Activated naive CD4-positive, alpha-beta T cell treated with anti-CD3 and anti-CD28 coated beads, Interleukin-2, amount 50 U/mL, for 72 hours (primary cell): ENCODE results near the gene CLN5. TPM values are rescaled to one million over a fixed set of nuclear protein-coding genes. Genes with fewer than 3 reads are reported as not detected.
"Not testable (repeated sequence)": the region's sequence is repeated elsewhere in the genome, so short reads cannot be mapped to it uniquely, and the experiment has no call there.

Experiments
- ATAC-seq, 2 donors: fragments of 150-1000 bp; cut with Tn5 transposase; 2 replicates each; pipeline ENCODE4 v1.10.0; 2021; ENCODE audit warnings: mild to moderate bottlenecking in 2 of 2, moderate library complexity in 2 of 2
- DNase-seq, 2 donors: peaks; one replicate each; pipeline ENCODE4 v3.0.0; 2021 to 2022; ENCODE audit warnings: low spot score in 2 of 2
- H3K27ac Mint-ChIP-seq, 2 donors: one replicate each; pipeline ENCODE4 v1.8.0; 2022; ENCODE audit warnings: mild to moderate bottlenecking in 2 of 2, mixed read lengths in 2 of 2
- H3K36me3 Mint-ChIP-seq, 2 donors: one replicate each; pipeline ENCODE4 v1.8.0; 2022; ENCODE audit warnings: mixed read lengths in 2 of 2
- H3K9me3 Mint-ChIP-seq, 2 donors: one replicate each; pipeline ENCODE4 v1.8.0; 2022; ENCODE audit warnings: mixed read lengths in 2 of 2
- total RNA-seq, 2 donors: library from RNA; stranded (reverse); gene quantifications; one replicate each; pipeline ENCODE4 v1.2.3, GENCODE V29; 2022

Gene CLN5
- total RNA-seq, 2 donors from 2014 or later = 9.6 to 12.5 TPM

DNA sequence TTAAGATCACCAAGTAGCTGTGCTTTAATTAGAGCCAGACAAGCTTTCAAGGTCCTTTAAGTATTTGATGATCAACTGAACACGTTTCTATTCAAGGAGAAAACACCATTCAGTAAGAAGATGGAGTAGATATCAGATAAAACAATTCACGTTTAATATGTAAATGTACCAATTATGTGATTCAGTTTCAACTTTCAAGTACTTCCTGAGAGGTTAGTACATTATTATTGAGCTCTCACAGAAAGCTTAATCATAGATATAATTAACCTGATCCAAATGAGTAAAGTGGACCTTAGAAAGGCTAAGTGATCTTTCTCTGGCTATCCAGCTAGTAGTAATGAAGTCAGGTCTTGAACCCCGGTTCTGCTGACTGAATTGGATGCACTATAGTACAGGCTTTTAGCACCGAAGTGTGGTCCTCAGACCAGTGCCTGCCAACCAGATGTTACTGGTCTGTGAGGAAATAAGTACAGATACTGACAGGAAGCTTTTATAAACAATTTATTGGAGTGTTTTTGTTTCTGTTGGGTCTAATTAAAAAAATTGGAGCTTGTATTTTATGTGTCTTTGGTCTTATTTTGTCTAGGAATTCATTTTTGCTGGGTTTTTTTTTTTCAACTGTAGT, 10.2 kb downstream of the CLN5 start:
- ATAC-seq = no peak
- H3K36me3 Mint-ChIP-seq = peaks cover 0 to 25% of the 10 kb centered on the region in 2 donors

DNA sequence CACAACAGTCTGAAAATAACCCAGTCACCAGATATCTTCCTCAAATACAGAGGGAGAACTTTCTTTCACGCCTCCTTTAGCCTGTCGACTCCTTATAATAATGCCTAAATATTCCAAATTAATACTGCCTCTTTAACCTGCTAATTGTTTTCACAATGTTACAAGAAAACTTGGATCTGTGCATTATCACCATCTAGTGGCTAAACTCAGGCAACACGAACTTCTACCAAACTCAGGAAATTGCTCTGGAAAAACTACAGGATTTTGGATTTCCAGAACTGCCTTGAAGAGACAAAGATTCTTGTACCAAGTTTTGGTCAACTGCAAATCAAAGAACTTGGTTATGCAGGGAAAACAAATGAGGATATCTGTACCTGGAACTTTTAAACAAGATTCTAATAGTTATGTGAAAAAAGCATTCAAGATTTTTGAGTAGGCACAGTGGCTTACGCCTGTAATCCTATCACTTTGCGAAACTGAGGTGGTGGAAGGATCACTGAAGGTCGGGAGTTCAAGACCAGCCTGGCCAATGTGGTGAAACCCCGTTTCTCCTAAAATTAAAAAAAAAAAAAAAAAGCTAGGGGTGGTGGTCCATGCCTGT, 10.8 kb downstream of the CLN5 start:
- Mint-ChIP-seq H3K36me3 (peaks cover 0 to 22% of the 10 kb centered on the region in 2 donors), H3K27ac (peak overlapping the region in 1 of 2 donors; percentile 18), H3K9me3 (no peaks in the 10 kb centered on the region)
- ATAC-seq = no peak
- no peak for DNase-seq

More for the DNA sequence above, 10.2 kb downstream of the CLN5 start:
- no peaks in the 10 kb centered on the region for H3K9me3 Mint-ChIP-seq
- no peak for DNase-seq
- H3K27ac Mint-ChIP-seq = peak overlapping the region; percentile 3 to 18

DNA sequence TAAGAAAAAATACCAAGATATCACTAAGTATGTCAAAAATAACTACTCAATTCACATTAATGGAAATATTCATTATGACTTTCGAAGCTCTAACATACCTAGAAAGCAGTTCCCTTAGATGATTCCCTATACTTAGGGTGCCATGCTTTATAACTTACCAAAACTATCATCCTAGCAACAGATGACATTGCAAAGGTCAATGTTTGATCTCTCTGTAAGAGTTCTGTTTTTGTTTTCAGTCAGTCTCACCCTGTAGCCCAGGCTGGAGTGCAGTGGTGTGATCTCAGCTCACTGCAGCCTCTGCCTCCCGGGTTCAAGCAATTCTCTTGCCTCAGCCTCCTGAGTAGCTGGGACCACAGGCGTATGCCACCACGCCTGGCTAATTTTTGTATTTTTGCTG, 16.5 kb downstream of the CLN5 start:
- not testable (repeated sequence) for H3K9me3 Mint-ChIP-seq, DNase-seq
- peak; percentile 71 for ATAC-seq
- H3K36me3 Mint-ChIP-seq = peaks cover 0 to 35% of the 10 kb centered on the region in 2 donors
- peak overlapping the region in 1 of 2 donors; percentile 46 for H3K27ac Mint-ChIP-seq

DNA sequence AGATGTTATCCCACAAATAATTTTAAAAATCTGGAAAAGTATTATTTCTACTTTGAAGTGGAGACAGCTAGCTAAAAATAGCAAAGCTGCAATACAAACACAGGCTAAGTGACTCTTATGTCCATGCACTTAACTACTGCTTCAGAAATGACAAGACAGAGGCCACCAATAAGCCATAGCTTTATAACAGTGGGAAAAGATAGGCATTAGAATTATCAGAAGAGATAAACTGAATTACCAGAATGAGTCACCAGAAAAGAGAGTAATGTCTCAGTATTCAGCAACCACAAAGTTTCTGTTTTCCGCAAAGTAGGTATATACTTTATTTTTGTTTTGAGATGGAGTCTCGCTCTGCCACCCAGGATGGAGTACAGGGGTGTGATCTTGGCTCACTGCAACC, 17.1 kb downstream of the CLN5 start:
- Mint-ChIP-seq H3K27ac (peak overlapping the region; percentile 46 to 60), H3K36me3 (peaks cover 4 to 42% of the 10 kb centered on the region in 2 donors), H3K9me3 (no peaks in the 10 kb centered on the region)
- ATAC-seq (peak; percentile 84 to 90), DNase-seq (no peak)

DNA sequence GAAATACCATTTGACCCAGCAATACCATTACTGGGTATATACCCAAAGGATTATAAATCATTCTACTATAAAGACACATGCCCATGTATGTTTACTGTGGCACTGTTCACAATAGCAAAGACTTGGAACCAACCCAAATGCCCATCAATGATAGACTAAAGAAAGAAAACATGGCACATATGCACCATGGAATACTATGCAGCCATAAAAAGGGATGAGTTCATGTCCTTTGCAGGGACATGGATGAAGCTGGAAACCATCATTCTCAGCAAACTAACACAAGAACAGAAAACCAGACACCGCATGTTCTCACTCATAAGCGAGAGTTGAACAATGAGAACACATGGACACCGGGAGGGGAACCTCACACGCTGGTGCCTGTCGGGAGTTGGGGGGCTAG, 17.8 kb downstream of the CLN5 start:
- DNase-seq, H3K27ac Mint-ChIP-seq, H3K9me3 Mint-ChIP-seq, ATAC-seq: not testable (repeated sequence)
- H3K36me3 Mint-ChIP-seq = peaks cover 9 to 49% of the 10 kb centered on the region in 2 donors

DNA sequence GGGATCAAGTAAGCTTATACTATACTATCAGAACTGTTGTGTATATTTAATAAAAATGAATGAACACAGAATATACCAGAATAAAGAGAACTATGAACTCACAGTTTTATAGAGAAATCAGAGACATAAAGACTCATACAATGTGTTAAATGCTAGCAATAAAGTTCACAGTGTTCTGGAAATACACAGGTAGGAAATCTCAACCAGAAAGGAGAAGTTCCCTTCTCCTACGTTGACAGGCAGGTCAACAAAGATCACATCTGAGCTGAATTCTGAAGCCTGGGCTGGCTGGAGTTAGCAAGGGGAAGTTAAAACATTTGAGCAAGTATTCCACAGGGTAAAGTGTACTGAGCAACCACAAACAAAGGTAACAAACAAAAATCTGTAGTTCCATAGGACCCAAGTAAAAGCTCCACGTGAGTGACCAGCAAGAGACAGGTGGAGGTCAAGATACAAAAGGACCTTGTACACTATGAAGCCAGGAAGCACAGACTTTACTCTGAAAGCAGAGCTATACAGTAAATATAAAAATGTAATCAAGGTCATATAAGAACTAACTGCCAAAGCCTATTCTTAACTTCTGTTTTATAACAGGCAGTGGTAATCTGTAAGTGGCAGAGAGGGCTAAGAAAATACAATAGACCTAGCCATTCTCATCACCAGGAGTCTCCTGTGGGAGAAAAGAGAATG, 22.1 kb downstream of the CLN5 start:
- Mint-ChIP-seq H3K27ac (peak overlapping the region in 1 of 2 donors; percentile 32), H3K9me3 (no peaks in the 10 kb centered on the region), H3K36me3 (peaks cover 9 to 60% of the 10 kb centered on the region in 2 donors)
- DNase-seq (no peak), ATAC-seq (no peak)

DNA sequence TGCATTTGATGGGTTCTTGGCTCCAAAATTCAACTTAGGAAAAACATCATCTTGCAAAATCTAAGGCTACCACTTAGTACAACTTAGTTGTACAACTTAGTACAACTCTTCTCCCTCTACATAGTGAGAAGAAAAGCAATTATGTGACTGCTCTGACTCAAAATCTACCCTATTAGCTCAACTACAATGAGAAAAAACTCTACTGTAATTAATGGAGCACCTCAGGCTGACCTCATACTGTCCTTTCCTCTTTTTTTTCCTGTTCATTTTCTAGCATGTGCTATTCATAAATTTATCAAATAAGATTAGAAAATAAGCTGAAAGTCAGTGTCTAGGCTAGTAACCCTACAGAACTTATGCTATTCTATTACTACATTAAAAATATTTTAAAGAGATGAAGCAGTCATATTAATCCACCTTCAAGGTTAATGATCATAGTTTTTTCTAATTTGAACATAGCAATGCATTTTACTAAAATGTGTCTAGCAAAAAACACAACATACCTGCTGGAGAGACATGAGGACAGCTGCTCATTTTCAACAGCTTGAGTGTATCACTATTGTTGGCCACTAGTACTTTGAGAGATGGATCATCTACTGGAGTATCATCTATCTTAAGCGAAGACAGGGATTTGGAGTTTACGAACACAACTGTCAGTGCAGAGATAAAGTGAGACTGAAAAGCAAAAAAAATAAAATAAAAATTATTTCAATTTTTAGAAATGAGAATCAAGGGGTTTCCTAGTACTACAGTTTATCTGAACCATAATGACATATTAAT, 23.2 kb downstream of the CLN5 start:
- ATAC-seq (no peak), DNase-seq (no peak)
- Mint-ChIP-seq H3K36me3 (peaks cover 9 to 50% of the 10 kb centered on the region in 2 donors), H3K27ac (no peak overlapping the region), H3K9me3 (no peaks in the 10 kb centered on the region)

DNA sequence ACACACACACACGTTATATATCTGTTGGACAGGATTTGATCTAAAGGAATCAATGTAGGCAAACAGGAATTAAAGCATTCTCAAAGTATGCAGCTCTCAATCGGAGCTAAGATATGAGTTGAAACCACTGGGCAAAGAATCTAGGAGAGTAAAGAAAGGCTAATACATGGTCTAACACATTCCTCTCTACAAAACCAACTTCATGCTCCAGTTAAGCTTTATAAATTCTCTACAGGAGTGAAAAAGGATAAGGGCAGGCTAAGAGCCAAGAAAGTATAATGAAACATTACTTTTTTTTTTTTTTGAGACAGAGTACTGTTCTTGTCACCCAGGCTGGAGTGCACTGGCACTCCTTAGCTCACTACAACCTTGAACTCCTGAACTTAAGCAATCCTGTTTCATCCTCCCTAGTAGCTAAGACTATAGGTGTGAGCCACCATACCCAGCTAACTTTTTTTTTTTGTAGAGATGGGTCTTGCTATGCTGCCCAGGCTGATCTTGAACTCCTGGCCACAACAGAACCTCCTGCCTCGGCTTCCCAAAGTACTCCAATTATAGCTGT, 24.5 kb downstream of the CLN5 start:
- Mint-ChIP-seq H3K9me3 (no peaks in the 10 kb centered on the region), H3K36me3 (peaks cover 9 to 38% of the 10 kb centered on the region in 2 donors), H3K27ac (no peak overlapping the region)
- ATAC-seq (no peak), DNase-seq (no peak)

DNA sequence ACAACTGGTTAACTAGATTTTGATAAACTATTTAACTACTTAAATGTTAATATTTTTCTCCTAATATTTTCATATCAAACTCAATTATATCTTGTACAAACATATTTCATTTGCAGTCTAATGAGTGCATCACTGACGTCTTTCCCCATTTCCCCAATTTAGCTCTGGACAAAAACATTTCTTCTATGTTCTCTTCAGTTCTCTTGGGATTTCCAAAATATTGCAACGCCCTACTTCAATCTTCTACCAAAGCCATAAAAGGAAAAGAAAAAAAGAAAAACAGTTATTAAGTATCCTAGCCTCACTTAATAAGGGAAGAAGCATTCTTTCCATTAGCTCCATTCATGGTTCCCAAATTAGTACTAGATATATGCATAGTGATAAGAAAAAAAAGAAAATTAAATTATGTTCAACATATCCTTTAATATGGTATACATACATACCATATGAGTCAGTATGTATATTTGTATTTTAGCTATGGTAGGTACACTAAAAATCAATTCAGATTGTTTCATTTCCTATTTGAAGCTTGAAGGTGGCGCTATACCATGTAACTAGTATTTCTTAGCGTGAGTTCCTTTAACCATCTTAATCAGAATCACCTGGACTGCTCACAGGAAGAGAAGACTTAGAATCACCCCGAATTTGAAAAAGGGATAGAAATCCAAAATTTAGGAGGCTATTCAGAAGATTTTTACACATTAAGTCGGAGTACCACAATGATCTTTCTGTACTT, 25.2 kb downstream of the CLN5 start:
- Mint-ChIP-seq H3K27ac (peak overlapping the region in 1 of 2 donors; percentile 15), H3K9me3 (no peaks in the 10 kb centered on the region), H3K36me3 (peaks cover 9 to 40% of the 10 kb centered on the region in 2 donors)
- ATAC-seq (no peak), DNase-seq (no peak)

DNA sequence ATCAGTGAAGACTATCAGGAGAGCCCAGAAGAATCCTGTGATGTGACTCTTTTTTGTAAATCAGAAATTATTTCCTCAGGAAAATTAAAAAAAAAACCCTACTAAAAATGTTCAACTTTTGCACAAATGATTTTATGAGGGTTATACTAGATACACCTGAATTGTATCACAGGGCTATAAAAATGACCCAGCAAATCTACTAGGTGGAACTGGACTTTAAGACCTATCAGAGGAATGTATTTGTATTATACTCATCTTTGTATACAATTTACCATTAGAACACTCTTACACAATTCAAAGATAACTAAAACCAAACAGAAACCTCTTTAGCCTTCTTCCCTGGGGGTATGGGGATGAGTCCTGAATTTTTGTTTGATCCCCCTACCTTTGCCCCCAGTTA, 27.9 kb downstream of the CLN5 start:
- H3K27ac Mint-ChIP-seq = no peak overlapping the region
- DNase-seq = no peak
- no peak for ATAC-seq
- peaks cover 0 to 32% of the 10 kb centered on the region in 2 donors for H3K36me3 Mint-ChIP-seq
- no peaks in the 10 kb centered on the region for H3K9me3 Mint-ChIP-seq

DNA sequence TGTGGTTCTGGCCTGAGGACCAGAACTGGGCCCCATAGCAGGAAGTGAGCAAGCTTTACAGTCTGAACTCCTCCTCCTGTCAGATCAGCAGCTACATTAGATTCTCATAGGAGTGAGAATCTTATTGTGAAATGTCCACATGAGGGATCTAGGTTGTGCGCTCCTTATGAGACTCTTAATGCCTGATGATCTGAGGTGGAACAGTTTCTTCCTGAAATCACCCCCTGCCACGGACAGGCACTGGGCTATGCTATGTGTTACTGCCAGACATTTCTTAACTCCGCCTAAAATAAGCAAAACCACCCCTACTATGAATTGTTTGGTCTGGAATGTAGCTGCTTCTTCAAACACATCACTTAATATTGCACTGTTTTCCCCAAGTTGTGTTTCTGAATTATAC, 30.5 kb downstream of the CLN5 start:
- ATAC-seq (no peak), DNase-seq (no peak)
- Mint-ChIP-seq H3K9me3 (no peaks in the 10 kb centered on the region), H3K36me3 (peaks cover 10 to 27% of the 10 kb centered on the region in 2 donors), H3K27ac (no peak overlapping the region)

DNA sequence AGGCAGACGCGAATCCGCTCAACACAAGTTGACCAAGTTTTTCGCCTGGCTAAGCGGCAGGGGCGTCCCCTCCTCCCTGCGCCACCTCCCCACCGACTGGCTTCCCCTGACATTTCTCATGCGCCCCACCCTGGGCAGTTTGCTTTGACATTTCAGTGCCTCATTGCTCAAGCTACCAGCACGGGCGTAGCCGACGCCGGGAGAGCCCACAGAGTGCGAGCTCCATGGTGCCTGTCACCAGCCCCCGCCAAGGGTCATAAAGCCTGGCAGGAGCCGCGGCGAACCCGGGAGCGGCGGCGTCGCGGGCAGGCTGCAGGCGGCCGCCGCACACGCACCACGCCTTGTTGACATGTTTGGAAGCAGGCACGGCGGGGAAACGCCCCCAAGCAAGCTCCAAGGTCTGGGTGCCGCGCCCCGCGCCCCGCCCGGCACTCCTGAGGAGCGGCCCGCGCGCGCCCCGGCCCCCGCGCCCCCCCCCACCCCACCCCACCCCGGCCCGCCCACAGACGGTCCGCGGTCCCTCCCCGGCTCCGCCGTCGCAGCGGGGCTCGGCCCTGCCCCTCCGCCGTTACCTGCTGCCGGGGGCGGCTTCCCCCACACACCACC, 34.5 kb downstream of the CLN5 start:
- H3K27ac Mint-ChIP-seq = peak overlapping the region; percentile 81 to 96
- DNase-seq (peak; percentile 70 to 88), ATAC-seq (peak; percentile 69 to 80)
- peaks cover 10 to 27% of the 10 kb centered on the region in 2 donors for H3K36me3 Mint-ChIP-seq
- no peaks in the 10 kb centered on the region for H3K9me3 Mint-ChIP-seq

DNA sequence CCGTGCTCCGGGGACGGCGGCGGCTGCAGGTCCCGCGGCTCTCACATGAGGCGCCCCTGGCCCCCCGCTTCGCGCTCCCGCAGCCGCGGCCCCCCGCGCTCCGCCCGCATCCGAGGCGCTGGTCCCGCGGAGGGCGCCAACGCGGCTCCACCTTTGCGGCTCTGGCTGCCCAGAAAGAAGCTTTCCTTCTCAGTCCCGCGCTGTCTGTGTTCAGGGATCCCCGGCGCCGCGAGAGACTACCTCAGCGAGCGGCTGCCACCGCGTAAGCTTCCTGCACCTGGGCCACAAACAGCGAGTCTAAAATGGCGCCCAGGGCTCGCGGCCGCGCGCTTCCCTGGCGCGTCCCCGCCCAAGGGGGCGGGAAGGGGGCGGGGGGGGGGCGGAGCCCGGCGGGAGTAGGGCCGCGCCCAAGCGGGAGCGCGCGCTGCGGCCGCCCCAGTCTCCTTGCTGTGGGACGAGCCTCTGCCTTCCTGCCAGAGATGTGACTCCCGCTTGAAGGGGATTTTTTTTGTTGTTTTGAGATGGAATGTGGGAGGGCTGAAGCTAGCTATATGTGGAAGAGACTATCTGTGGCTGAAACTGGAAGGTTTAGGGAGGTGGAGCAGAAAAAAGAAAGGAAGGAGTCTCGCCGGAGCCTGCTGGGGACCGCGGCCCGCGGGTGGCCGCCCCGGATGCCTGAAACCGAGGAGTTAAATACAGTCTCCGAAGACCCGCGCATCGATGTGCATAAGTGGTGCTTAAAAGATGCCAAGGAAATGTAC, 35.2 kb downstream of the CLN5 start, which contains the start of gene FBXL3:
Gene FBXL3, minus strand, starts transcription at position 299 of the 761 bp plus-strand sequence. CDS start 5,299 bp downstream, outside the sequence.
- Mint-ChIP-seq H3K9me3 (no peaks in the 10 kb centered on the region), H3K27ac (peak within 1 kb of the TSS; percentile 81 to 97), H3K36me3 (peaks cover 10 to 21% of the 10 kb centered on the region in 2 donors)
- ATAC-seq = peak; percentile 75 to 76
- DNase-seq = peak; percentile 78 to 88

DNA sequence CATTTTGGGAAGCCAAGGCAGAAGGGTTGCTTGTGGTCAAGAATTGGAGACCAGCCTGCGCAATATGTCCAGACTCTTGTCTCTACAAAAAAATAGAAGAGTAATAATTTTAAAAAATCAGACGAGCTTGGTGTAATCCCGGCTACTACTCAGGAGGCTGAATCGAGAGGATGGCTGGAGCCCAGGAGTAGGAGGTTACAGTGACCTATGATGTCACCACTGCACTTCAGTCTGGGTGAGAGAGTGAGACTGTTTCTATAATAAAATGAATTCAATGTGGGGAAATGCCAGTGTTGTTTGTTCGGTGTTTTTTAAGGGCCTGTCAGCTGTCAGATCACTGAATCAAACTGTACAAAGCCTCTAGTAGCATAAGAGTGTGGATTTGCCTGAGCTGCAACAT, 36.3 kb downstream of the CLN5 start:
- no peak for DNase-seq
- no peak for ATAC-seq
- H3K9me3 Mint-ChIP-seq = no peaks in the 10 kb centered on the region
- H3K36me3 Mint-ChIP-seq = peaks cover 10 to 13% of the 10 kb centered on the region in 2 donors
- peak overlapping the region in 1 of 2 donors; percentile 81 for H3K27ac Mint-ChIP-seq

DNA sequence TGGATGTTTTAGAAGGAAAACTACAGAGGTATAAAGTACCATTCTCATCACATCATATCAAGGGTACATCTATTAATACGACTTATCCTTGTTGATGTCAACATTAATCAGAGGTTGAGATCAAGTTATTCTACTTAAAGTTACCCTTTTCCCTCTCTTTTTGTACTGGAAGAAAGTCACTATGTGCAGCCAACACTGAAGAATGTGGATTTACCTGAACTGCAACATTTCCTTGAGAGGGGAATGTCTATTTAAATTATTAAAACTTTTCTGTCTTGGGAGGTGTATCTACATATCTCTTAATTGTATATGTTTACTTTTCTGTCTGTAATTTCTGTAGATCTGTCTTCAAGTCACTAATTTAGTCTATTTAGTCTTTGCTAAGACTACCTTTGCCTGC, 37.6 kb downstream of the CLN5 start:
- Mint-ChIP-seq H3K27ac (no peak overlapping the region), H3K9me3 (no peaks in the 10 kb centered on the region), H3K36me3 (peaks cover 8 to 10% of the 10 kb centered on the region in 2 donors)
- DNase-seq = no peak
- no peak for ATAC-seq
